Right renal pelvis (tissue), 4 donors: ENCODE data around the gene MAP2. TPM values are rescaled to one million over a fixed set of nuclear protein-coding genes. Genes with fewer than 3 reads are reported as not detected.

Experiments used
- DNase-seq, 4 donors: peaks; one replicate each; pipeline ENCODE4 v3.0.0-alpha.2; 2013; ENCODE audit warnings: low read depth in 4 of 4, low spot score in 3 of 4, missing footprints in 1 of 4
- polyA plus RNA-seq, 4 donors: library from polyadenylated mRNA; unstranded; fragments of 120-200 nt; gene quantifications; one replicate each; pipeline ENCODE4 v1.2.1, GENCODE V29; 2013; ENCODE audit not compliant: insufficient read length in 4 of 4

Gene MAP2, protein sequence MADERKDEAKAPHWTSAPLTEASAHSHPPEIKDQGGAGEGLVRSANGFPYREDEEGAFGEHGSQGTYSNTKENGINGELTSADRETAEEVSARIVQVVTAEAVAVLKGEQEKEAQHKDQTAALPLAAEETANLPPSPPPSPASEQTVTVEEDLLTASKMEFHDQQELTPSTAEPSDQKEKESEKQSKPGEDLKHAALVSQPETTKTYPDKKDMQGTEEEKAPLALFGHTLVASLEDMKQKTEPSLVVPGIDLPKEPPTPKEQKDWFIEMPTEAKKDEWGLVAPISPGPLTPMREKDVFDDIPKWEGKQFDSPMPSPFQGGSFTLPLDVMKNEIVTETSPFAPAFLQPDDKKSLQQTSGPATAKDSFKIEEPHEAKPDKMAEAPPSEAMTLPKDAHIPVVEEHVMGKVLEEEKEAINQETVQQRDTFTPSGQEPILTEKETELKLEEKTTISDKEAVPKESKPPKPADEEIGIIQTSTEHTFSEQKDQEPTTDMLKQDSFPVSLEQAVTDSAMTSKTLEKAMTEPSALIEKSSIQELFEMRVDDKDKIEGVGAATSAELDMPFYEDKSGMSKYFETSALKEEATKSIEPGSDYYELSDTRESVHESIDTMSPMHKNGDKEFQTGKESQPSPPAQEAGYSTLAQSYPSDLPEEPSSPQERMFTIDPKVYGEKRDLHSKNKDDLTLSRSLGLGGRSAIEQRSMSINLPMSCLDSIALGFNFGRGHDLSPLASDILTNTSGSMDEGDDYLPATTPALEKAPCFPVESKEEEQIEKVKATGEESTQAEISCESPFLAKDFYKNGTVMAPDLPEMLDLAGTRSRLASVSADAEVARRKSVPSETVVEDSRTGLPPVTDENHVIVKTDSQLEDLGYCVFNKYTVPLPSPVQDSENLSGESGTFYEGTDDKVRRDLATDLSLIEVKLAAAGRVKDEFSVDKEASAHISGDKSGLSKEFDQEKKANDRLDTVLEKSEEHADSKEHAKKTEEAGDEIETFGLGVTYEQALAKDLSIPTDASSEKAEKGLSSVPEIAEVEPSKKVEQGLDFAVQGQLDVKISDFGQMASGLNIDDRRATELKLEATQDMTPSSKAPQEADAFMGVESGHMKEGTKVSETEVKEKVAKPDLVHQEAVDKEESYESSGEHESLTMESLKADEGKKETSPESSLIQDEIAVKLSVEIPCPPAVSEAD (N-terminal part only)
- 10 to 100 TPM; 28.8 to 34.6 (median 32.1) TPM for polyA plus RNA-seq

DNA sequence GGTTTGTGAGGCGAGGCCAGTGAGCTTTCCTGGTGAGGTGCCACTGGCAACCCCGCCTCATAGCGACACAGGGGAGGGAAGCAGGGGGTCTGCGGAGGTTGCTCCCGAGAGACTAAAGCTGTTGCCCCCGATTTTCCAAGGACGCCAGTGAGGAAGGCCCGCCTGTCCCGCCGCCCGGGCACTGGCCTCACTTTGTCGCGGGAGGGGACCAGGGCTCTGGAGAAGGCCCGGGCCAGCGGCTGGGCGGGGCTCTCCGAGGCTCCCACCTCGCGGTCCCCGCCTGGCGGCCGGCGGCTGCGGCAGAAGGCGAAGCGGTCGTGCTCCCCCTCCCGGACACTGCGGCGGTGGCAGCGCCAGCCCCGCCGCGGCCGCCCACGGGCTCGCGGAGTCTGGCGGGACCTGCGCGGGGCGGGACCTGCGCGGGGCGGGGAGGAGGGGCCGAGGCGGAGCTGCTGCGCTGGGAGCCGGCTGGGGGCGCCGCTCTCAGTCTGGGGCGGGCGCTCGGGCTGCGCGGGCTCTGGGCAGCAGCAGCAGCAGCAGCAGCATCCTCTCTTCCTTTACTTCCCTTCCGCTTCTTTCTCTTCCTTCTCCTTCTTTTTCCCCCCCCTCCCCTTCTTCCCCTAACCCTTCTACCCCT lies at the start of gene MAP2:
Gene MAP2 (plus strand): TSS at position 486 of the 637 bp plus-strand sequence. CDS start 229,124 bp downstream, outside the sequence.
- DNase-seq, result peak in 3 of 4 donors; percentile 73 to 78 (median 73)

- no peak for DNase-seq
Measured at GRCh38 chr2:209376686-209377085, 47.2 kb upstream of the MAP2 start.

DNA sequence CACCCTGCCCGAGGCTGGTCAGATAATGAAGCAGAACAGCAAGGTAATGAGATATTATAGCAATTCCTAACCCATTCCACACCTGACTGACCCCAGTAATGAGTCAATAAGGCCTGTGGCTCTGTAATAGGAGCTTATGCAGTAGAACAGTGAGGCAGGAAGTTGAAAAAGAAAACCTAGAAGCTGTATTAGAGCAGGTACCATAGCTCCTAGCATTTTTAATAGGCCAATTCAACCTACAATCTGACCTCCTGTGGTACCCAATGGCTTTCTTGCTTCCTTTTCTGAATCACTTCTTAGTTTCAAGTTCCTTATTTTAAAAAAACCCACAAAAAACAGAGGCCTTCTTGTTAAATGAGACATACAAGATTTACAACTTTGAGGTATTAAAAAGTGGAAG lies 43.6 kb upstream of the MAP2 start:
- DNase-seq, result peak; percentile 7 to 44 (median 19)

DNA sequence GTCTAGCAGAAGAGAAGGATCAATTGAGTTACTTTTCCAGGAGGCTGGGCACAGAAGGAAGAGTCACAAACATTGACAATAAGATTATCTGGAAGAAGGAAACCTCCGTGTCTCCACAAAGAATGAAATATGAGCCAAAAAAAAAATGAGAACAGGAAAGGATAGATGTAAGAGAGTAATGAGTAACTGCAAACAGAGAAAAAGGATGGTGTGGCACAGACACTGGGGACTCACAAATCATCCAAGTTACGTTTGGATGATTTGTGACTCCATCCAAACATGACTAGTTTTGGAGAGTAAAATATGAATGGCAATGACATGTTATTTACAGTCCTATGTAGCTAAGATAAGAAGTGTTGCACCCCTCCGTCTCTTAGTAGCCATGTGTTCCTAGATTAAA lies 42.8 kb upstream of the MAP2 start:
- no peak for DNase-seq

DNA sequence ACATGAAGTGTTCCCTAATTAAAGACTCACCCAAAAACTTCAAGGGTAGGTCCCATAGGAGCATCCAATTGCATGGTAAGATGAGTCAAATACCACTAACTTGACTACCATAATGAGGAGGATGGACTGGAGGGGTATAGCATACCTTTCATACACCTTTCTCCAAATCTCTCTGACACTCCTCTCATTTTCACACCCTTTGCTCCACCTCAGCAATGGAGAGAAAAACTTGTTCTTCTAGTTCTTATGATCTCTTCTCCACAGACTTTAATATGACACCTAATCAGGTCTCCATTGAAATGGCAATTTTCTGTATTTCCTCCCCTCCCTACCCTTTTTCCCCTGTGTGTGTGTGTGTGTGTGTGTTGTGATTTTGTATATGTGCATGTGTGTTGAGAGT lies 41.1 kb upstream of the MAP2 start:
- DNase-seq, result no peak

DNA sequence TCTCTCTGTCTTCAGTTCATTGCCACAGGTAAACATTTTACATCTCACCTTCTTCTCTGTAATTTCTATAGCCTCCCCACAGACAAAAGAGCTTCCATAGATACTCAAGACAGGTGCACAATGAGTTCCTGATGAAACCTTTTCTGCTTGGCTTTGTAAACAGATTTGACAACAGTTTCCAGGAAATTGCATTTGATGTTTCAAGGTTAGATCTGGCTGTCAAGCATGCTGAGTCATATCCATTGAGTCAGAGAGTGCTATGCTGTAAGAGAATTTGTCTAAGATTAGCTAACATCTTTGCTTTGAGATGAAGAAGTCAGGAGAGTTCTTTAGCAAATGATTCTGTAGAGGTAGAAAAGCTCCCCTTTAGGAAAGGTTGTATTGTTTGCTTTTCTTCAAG lies 40.6 kb upstream of the MAP2 start:
- DNase-seq, result no peak

DNA sequence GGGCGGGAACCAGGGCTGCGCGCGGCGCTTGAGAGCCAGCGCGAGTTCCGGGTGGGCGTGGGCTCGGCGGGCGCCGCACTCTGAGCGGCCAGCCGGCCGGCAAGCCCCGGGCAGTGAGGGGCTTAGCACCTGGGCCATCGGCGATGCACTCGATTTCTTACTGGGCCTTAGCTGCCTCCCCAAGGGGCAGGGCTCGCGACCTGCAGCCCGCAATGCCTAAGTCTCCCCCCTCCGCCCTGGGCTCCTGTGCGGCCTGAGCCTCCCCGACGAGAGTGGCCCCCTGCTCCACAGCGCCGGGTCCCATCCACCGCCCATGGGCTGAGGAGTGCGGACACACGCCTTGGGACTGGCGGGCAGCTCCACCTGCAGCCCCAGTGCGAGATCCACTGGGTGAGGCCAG lies 36.5 kb upstream of the MAP2 start:
- DNase-seq, result no peak

DNA sequence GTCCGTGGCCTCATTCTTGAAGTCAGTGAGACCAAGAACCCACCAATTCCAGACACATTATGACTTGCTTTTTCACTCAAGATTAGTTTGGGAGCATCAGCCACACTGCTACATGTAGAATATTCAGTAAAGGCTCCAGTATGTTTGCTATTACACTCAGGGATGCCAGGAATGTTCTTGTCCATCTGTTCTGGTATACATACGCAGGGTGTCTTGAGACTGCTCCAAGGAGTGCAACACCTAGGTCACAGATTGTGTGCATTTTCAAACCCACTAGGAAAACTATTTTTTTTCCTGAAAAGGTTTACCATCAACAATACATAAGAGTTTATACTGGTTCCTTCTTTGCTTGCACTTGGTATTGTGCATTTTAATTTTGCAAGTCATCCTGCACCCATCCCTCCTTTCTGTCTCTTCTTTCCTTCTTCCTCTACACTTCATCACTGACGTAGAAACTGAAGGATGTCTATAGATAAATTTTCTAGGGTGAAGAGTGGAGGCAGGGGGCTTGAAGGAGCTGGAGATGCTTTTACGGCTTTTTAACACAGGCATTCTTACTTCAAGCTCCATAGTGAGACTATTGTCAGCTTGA lies 35.3 kb upstream of the MAP2 start:
- no peak for DNase-seq

GRCh38 chr2:209389171-209389618 lies 34.7 kb upstream of the MAP2 start:
- DNase-seq, result no peak

DNA sequence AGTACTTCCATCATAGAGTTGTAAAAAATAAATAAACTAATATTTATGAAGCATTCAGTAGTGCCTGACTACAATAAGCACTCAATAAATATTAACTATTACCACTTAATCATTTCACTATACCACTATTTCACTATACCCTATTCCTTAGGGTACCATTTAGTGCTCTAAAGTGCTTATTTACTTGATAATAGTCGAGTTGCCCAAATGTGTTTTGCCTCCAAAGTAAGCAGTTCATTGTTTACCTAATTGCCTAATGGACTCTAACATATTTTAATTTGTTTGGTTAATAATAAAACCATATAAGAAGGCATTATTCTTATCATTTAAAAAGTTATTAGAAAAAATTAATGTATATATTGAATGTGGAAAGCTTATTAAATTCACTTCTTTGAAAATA lies 33.0 kb upstream of the MAP2 start:
- DNase-seq, result no peak

DNA sequence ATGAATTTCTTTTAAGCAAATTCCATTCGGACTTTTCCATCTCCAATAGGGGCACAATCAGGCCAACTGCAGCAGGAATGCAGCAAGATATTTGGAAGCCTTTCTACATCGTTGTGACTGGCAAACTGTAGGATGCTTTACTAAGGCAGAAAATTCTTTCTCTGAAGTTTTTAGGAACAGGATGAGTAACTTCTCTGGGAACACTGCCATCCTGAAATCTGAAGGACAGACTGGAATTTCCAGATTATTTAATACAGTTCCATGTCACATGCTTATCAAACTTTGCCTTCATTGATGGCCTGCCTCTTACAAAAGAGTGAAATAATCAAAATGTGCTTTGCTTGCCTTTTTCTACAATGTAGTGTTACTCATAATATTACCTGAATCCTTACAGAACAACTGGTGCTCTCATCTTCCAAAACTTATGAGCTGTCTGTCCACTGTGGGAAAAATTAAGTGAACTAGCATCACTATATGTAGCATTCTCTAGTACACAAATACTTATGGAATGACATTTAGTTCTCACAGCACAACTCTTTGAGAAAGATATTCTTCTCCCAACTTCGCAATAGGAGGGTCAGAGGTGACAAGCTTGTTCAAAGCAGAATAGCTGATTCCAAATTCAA lies 32.0 kb upstream of the MAP2 start:
- DNase-seq, result no peak

GRCh38 chr2:209395229-209395628 lies 28.6 kb upstream of the MAP2 start:
- DNase-seq, result no peak

DNA sequence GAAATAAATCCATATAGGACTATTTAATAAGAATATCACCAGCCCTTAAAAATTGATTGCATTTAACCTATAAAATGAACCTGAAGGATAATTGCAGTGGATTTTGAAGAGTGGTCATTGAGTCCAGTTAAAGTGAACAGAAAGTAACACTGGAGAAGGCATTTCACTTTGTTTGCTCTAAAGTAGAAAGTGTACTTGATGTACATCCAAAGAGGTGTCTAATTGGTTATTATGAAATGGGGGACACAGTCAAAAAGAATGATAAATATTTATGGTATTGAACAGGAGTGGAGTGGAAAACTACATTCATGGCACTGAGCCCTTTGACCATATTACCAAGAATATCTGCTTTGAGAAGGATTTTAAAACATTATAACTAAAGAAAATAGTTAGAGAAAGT lies 28.2 kb upstream of the MAP2 start:
- no peak for DNase-seq

GRCh38 chr2:209398463-209398862 lies 25.4 kb upstream of the MAP2 start:
- DNase-seq, result no peak

DNA sequence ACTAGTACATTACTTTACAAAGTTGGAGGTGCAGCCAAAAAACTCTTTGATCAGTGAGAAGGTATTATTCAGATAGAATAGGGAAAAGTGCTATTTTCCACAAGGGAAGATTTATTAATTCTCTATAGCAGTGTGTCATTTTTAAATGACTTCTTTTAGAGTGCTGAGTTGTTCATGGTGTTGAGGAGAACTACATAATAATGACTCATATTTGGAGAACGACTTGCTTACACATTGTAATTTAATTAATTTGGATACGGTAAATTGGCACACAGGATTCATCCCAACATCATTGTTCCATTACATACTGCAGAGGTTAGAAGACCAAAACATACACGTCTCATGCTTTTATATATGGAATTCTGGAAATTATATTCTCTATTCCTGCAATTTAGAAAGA lies 22.1 kb upstream of the MAP2 start:
- DNase-seq, result no peak

DNA sequence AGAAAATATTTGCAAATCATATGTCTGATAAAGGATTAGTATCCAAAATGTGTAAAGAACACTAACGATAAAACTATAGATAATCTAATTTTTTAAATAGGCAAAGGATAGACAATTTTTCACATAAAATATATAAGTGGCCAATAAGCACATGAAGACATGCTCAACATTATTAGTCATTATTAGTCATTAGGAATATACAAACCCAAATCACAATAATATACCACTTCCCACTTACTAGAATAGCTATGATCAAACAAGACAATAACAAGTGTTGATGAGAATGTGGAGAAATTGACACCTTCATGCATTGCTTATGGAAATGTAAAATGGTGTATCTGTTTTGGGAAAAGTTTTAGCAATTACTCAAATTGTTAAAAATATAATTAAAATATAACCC lies 12.6 kb upstream of the MAP2 start:
- no peak for DNase-seq

DNA sequence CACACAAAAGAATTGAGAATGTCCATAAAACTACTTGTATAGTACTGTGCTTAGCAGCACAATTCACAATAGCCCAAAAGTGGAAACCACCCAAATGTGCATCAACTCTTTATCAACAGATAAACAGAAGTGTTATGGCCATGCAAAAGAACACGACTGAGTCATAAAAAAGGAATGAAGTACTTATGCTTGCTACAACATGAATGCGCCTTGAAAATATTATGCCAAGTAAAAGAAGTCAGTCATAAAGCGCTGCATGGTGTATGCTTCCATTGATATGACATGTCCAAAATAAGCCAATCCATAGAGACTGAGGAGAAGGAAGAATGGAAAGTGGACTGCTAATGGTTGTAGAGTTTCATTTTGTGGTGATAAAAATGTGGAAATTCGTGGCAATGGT lies 12.1 kb upstream of the MAP2 start:
- no peak for DNase-seq

- no peak for DNase-seq
Measured at GRCh38 chr2:209413311-209414014, 10.4 kb upstream of the MAP2 start.

DNA sequence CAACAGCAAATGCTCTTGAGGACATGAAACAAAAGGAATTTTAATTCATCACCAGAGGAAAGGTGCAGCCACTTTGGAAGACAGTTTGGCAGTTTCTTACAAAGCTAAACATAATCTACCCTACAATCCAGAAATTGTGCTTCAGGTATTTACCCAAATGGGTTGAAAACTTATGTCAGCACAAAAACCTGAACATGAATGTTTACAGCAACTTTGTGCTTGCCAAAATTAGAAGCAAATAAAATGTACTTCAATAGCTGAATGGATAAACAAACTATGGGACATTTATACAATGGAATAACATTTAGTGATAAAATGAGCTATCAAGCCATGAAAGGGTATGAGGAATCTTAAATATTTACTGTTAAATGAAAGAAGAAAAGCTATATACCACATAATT lies 6.9 kb upstream of the MAP2 start:
- no peak for DNase-seq
